MCF 10A (cell line): ENCODE measurements around the gene TMIGD1. TPM values are rescaled to one million over a fixed set of nuclear protein-coding genes. Genes with fewer than 3 reads are reported as not detected.

Source experiments
- BruUV-seq: library from RNA; stranded (reverse); fragments of 400-500 nt; replicated peaks from 2 replicates; lab custom pipeline; 2021; lab: Mats Ljungman, UMichigan
- CTCF ChIA-PET: fragments of 300-600 bp; sonication (Branson Sonifier 250); formaldehyde crosslinking; extraction: SDS; loops from one replicate; lab custom pipeline; 2021; ENCODE audit warnings: antibody characterized with exemption, inconsistent platforms; lab: Yijun Ruan, JAX
- POLR2A ChIA-PET: fragments of 300-600, 350-650 bp; sonication (Branson Sonifier 250); formaldehyde crosslinking; extraction: SDS; loops from one replicate; lab custom pipeline; 2020; ENCODE audit warnings: antibody characterized with exemption, inconsistent platforms; lab: Yijun Ruan, JAX
- DNase-seq: peaks from one replicate; pipeline ENCODE4 v3.0.0-alpha.2; 2018; ENCODE audit not compliant: unreplicated experiment
- H3K27ac Mint-ChIP-seq: one replicate; pipeline ENCODE4 v1.8.0; 2022; ENCODE audit warnings: mild to moderate bottlenecking, low read depth, mixed read lengths; ENCODE audit not compliant: unreplicated experiment
- H3K27me3 Mint-ChIP-seq: one replicate; pipeline ENCODE4 v1.8.0; 2022; ENCODE audit warnings: mixed read lengths; ENCODE audit not compliant: insufficient read depth, unreplicated experiment
- H3K36me3 Mint-ChIP-seq: one replicate; pipeline ENCODE4 v1.8.0; 2022; ENCODE audit warnings: mild to moderate bottlenecking, moderate library complexity, mixed read lengths; ENCODE audit not compliant: insufficient read depth, unreplicated experiment
- H3K4me1 Mint-ChIP-seq: one replicate; pipeline ENCODE4 v1.8.0; 2022; ENCODE audit warnings: mixed read lengths; ENCODE audit not compliant: insufficient read depth, unreplicated experiment
- H3K4me3 Mint-ChIP-seq: one replicate; pipeline ENCODE4 v1.8.0; 2022; ENCODE audit warnings: mild to moderate bottlenecking, moderate library complexity, mixed read lengths; ENCODE audit not compliant: unreplicated experiment
- H3K9me3 Mint-ChIP-seq: one replicate; pipeline ENCODE4 v1.8.0; 2022; ENCODE audit warnings: mixed read lengths; ENCODE audit not compliant: unreplicated experiment
- CTCF ChIP-seq: fragments of 200-600 bp; IDR thresholded peaks from one replicate; pipeline ENCODE4 v1.8.0; 2022; ENCODE audit warnings: antibody characterized with exemption, mild to moderate bottlenecking; ENCODE audit not compliant: unreplicated experiment
- intact Hi-C: fragments of 100-400 bp; cut with micrococcal nuclease; formaldehyde crosslinking; loops from 2 replicates; pipeline ENCODE4 v1.14.1; 2022
- total RNA-seq: library from RNA; stranded (reverse); gene quantifications from 2 replicates; pipeline ENCODE4 v1.2.3, GENCODE V29; 2022

Gene TMIGD1
- total RNA-seq, 1 experiment from 2014 or later: not detected

DNA sequence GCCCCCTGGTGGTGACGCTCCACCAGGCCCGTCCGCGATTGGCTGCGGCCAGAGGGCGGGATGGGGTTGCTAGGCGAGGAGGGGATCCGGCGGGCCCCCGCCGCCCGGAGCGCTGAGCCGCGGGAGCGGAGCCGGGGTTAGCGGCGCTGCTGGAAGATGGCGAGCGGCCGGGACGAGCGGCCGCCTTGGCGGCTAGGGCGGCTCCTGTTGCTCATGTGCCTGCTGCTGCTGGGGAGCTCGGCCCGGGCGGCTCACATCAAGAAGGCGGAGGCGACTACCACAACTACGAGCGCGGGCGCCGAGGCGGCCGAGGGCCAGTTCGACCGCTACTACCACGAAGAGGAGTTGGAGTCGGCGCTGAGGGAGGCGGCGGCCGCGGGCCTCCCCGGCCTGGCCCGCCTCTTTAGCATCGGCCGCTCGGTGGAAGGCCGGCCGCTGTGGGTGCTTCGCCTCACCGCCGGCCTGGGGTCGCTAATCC, 45.0 kb upstream of the TMIGD1 start, which contains the start of gene CPD:
TSS of gene CPD (plus strand) at position 103 of the 478 bp plus-strand sequence. CDS start at position 157, 54 bp downstream.
- peak within 1 kb of the TSS; percentile 70 for H3K4me3 Mint-ChIP-seq
- POLR2A ChIA-PET: interaction anchor here (0.6 to 4.0 kb wide), 8 partner anchors 8 to 592 kb away, joined by 3 to 24 read pairs (median 7); partner anchors contain the start of genes GOSR1 and RNF135
- no peaks in the 10 kb centered on the region for H3K9me3 Mint-ChIP-seq
- no peak for TF ChIP-seq CTCF
- intact Hi-C loops: no loop called here
- CTCF ChIA-PET: interaction anchor here (0.5 to 1.0 kb wide), 3 partner anchors 14 to 43 kb away, joined by 3 read pairs; no protein-coding TSS in a partner anchor
- peak; percentile 96 for DNase-seq
- H3K27me3 Mint-ChIP-seq: no peaks in the 10 kb centered on the region
- no TSS peak for BruUV-seq
- peaks cover 28% of the 10 kb centered on the region for H3K4me1 Mint-ChIP-seq
- no peaks in the 10 kb centered on the region for H3K36me3 Mint-ChIP-seq
- H3K27ac Mint-ChIP-seq: peak within 1 kb of the TSS; percentile 70

- ChIA-PET POLR2A (interaction anchor here (0.6 to 4.0 kb wide), 8 partner anchors 8 to 592 kb away, joined by 3 to 22 read pairs (median 5); partner anchors contain the start of gene RNF135), CTCF (interaction anchor here (1.0 kb wide), 1 partner anchor 42 kb away, joined by 3 read pairs; no protein-coding TSS in a partner anchor)
- Mint-ChIP-seq H3K9me3 (no peaks in the 10 kb centered on the region), H3K4me1 (peaks cover 31% of the 10 kb centered on the region), H3K27ac (peak overlapping the region; percentile 63), H3K4me3 (peak overlapping the region; percentile 70), H3K27me3 (no peaks in the 10 kb centered on the region), H3K36me3 (no peaks in the 10 kb centered on the region)
- no peak for DNase-seq
- intact Hi-C loops: no loop called here
- TF ChIP-seq CTCF: no peak
- BruUV-seq: no TSS peak
Observed at GRCh38 chr17:30378241-30378824, 44.5 kb upstream of the TMIGD1 start.

DNA sequence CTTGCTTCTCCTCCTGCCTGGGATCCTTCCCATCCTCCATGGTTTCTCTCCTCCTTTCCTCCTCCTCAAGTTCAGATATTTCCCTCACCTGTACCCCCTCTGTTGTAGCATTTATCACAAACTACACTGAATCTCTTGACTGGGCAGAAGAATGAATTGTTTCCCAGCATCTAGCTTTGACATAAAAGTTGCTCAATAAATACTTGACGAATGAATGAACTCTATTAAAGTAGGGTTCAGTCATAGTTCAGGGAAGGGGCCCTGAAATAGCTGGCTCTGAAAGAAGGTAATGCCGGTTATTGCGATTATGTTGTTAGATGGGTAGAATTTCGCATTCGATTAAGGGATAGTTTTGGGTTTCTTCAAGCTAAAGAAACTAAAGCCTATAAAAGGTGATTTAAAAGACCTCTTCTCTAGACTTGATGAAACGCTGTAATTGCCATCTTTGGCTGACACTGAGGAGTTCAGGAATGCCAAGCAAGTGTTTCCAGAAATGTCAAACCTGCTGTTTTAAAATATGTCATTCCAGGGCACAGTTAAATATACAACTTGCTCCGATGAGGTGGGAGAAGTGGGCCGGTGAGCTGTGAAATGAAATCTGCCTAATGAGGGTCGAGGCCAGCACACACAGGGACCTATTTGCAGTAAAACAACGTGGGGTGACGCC, 43.9 kb upstream of the TMIGD1 start:
- DNase-seq: no peak
- CTCF ChIA-PET: interaction anchor here (0.6 to 1.0 kb wide), 3 partner anchors 37 to 242 kb away, joined by 3 read pairs; no protein-coding TSS in a partner anchor
- Mint-ChIP-seq H3K36me3 (no peaks in the 10 kb centered on the region), H3K27me3 (no peaks in the 10 kb centered on the region), H3K27ac (peak overlapping the region; percentile 63), H3K4me3 (peak overlapping the region; percentile 70), H3K9me3 (no peaks in the 10 kb centered on the region), H3K4me1 (peaks cover 37% of the 10 kb centered on the region)
- intact Hi-C loops: no loop called here
- TF ChIP-seq CTCF: no peak
- POLR2A ChIA-PET: interaction anchor here (0.6 to 4.0 kb wide), 9 partner anchors 9 to 285 kb away, joined by 3 to 22 read pairs (median 4); partner anchors contain the start of gene GOSR1
- no TSS peak for BruUV-seq
